GM10248 (cell line): ENCODE measurements around the gene ZRANB3.

Source experiments
- CTCF ChIA-PET: fragments of 300-600 bp; sonication (Branson Sonifier 250); formaldehyde crosslinking; extraction: SDS; loops from one replicate; lab custom pipeline; 2021; ENCODE audit warnings: antibody characterized with exemption; lab: Yijun Ruan, JAX
- POLR2A ChIA-PET: fragments of 350-650 bp; sonication (Branson Sonifier 250); formaldehyde crosslinking; extraction: SDS; loops from one replicate; lab custom pipeline; 2020; ENCODE audit warnings: antibody characterized with exemption; lab: Yijun Ruan, JAX
- DNase-seq: peaks from one replicate; pipeline ENCODE4 v3.0.0; 2012; ENCODE audit errors: extremely low spot score
- TF ChIP-seq, protein P1 (sequence below): IDR thresholded peaks from 2 replicates; pipeline ENCODE4 v1.5.1; 2012; ENCODE audit warnings: mild to moderate bottlenecking, low read depth; ENCODE audit errors: extremely low read depth, missing control alignments, control extremely low read depth

The ZRANB3 gene

DNA sequence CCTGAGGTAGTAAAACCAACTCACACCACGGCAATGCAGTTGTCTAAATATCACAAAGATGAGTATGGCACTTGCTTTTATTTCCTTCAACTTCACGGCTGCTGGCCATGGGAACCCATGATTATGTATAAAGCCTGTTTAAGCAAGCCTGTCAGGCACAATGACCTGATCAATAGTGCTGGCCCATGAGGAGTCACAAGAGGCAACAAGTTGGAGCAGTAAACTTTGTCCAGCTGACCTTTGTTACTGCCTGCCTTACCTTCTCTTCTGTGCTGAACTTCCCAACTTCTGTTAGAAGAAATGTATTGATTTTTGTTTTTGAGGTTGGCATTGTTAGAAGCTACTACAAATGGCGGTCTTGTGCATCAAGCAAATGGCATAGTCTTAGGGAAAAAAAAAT lies 327.1 kb downstream of the ZRANB3 start:
- CTCF ChIA-PET, result interaction anchor here (1.0 kb wide), 1 partner anchor 37 kb away, joined by 3 read pairs; no protein-coding TSS in a partner anchor
- POLR2A ChIA-PET, result no interaction called here
- TF ChIP-seq, protein P1, sequence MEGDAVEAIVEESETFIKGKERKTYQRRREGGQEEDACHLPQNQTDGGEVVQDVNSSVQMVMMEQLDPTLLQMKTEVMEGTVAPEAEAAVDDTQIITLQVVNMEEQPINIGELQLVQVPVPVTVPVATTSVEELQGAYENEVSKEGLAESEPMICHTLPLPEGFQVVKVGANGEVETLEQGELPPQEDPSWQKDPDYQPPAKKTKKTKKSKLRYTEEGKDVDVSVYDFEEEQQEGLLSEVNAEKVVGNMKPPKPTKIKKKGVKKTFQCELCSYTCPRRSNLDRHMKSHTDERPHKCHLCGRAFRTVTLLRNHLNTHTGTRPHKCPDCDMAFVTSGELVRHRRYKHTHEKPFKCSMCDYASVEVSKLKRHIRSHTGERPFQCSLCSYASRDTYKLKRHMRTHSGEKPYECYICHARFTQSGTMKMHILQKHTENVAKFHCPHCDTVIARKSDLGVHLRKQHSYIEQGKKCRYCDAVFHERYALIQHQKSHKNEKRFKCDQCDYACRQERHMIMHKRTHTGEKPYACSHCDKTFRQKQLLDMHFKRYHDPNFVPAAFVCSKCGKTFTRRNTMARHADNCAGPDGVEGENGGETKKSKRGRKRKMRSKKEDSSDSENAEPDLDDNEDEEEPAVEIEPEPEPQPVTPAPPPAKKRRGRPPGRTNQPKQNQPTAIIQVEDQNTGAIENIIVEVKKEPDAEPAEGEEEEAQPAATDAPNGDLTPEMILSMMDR, result no peak
- no peak for DNase-seq

DNA sequence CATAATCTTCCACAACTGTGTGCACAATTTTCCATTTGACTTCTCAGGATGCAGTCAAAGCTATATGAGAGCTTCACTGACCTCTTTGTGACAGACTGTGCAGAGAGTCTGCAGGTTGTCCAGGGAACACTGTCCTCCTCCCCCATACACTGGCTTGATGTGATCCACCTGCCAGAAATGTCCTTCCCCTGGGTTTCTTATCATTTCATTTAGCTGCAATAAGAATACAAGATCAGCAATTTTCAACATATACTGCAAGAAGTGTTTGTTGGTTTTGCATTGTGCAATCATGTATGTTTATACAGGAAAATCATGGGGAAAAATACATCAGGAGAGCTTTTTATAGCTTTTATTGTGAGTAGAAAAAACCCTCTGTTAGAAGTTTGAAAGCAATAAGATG lies 328.3 kb downstream of the ZRANB3 start:
- TF ChIP-seq, protein P1, result no peak
- CTCF ChIA-PET, result interaction anchor here (1.1 to 1.3 kb wide), 2 partner anchors 13 to 274 kb away, joined by 3 read pairs; no protein-coding TSS in a partner anchor
- DNase-seq, result no peak
- POLR2A ChIA-PET, result no interaction called here

DNA sequence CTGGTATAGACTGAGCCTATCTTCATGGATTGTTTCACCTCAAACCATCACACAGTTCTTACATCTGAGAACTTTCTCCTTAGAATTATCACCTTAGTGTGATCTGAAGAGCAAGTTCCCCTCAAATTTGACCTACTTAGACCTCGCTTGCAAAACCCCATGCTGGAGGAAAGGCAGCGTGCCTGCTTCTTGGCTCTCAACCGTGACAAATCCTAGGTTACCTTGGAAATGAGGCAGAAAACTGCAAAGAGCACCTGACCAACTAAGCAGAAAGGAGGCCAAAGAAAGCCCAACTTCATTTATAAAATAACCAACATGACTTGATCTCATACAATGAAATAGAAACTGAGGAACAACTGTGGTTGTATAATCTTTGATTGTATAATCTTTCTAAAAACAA lies 332.5 kb downstream of the ZRANB3 start:
- ChIA-PET POLR2A (no interaction called here), CTCF (interaction anchor here (0.6 to 2.8 kb wide), 3 partner anchors 11 to 16 kb away, joined by 3 to 10 read pairs (median 3); no protein-coding TSS in a partner anchor)
- TF ChIP-seq, protein P1, result no peak
- no peak for DNase-seq

DNA sequence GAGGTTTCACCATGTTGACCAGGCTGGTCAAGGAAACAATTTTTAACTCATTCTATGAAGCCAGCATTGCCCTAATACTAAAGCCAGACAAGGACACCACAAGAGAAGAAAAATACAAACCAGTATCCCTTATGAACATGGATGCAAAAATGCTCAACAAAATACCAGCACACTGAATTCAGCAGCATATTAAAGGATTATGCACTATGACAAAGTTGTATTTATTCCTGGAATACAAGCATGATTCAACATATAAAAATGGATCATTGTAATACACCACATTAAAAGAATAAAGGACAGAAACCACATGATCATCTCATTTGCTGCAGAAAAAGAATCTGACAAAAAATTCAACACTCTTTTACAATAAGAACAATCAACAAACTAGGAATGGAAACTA lies 340.2 kb downstream of the ZRANB3 start:
- CTCF ChIA-PET, result no interaction called here
- POLR2A ChIA-PET, result no interaction called here
- TF ChIP-seq, protein P1, result no peak
- no peak for DNase-seq

DNA sequence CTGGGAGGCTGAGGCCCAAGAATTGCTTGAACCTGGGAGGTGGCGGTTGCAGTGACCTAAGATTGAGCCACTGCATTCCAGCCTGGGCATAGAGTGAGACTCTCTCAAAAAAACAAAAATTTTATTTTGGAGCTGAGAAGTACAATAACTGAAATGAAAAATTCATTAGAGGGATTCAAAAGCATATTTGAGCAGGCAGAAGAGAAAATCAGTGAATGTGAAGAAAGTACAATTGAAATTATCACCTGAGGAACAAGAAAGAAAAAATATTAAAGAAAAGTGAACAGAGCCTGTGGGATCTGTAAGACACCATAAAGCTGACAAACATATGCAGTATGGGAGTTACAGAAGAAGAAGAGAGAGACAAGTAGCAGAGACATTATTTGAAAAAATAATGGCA lies 341.9 kb downstream of the ZRANB3 start:
- TF ChIP-seq, protein P1, result no peak
- no peak for DNase-seq
- CTCF ChIA-PET, result interaction anchor here (1.1 to 1.2 kb wide), 2 partner anchors 13 to 35 kb away, joined by 3 read pairs; no protein-coding TSS in a partner anchor
- POLR2A ChIA-PET, result no interaction called here

DNA sequence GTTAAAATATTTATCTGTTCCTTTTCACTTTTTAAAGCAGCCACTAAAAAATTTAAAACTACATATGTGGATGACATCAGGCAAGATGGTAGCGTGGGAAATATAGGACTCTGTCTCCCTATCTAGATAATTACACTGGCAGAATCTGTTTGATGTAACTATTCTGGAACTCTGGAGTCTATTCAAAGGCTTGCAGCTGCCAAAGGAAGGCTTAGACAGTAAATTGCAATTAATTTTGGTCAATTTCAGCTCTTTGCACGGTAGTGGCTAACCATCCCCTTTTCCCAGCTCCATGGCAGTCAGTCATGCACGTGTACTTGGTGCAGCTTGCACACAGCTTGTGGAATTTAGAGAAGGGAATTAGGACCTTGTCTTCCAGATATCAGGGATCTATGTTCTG lies 343.7 kb downstream of the ZRANB3 start:
- TF ChIP-seq, protein P1, result no peak
- ChIA-PET CTCF (interaction anchor here (1.4 to 3.0 kb wide), 3 partner anchors 11 to 182 kb away, joined by 4 to 10 read pairs (median 4); no protein-coding TSS in a partner anchor), POLR2A (no interaction called here)
- no peak for DNase-seq
